Trophoblast cell (in vitro differentiated cells and primary cell): ENCODE results near the gene CD244.

Experiments used
- DNase-seq, 2 donors: peaks; one replicate each; pipeline ENCODE4 v3.0.0-alpha.2; 2016
- H2AFZ ChIP-seq: 2 replicates; pipeline ENCODE4 v1.6.1; 2013; ENCODE audit warnings: low read length, moderate library complexity, mild to moderate bottlenecking; ENCODE audit not compliant: insufficient read depth, poor library complexity
- H2AK5ac ChIP-seq: 2 replicates; pipeline ENCODE4 v1.6.1; 2013; ENCODE audit warnings: mild to moderate bottlenecking, low read length
- H2BK120ac ChIP-seq: 2 replicates; pipeline ENCODE4 v1.6.1; 2013; ENCODE audit warnings: low read length, mild to moderate bottlenecking, moderate library complexity; ENCODE audit not compliant: insufficient read depth, poor library complexity
- H2BK12ac ChIP-seq: 2 replicates; pipeline ENCODE4 v1.6.1; 2013; ENCODE audit warnings: mild to moderate bottlenecking, low read length, moderate library complexity
- H2BK5ac ChIP-seq: 2 replicates; pipeline ENCODE4 v1.6.1; 2013; ENCODE audit warnings: low read length, low read depth, moderate library complexity, mild to moderate bottlenecking; ENCODE audit not compliant: poor library complexity
- H3K14ac ChIP-seq: 2 replicates; pipeline ENCODE4 v1.6.1; 2013; ENCODE audit warnings: mild to moderate bottlenecking, low read length
- H3K18ac ChIP-seq: 2 replicates; pipeline ENCODE4 v1.6.1; 2013; ENCODE audit warnings: mild to moderate bottlenecking, low read length
- H3K23ac ChIP-seq: 2 replicates; pipeline ENCODE4 v1.6.1; 2013; ENCODE audit warnings: low read length
- H3K27ac ChIP-seq: 2 replicates; pipeline ENCODE4 v1.5.1; 2013; ENCODE audit warnings: low read depth, mild to moderate bottlenecking, inconsistent platforms, low read length, moderate library complexity
- H3K27me3 ChIP-seq: 2 replicates; pipeline ENCODE4 v1.6.1; 2013; ENCODE audit warnings: inconsistent platforms, mild to moderate bottlenecking, low read length, moderate library complexity; ENCODE audit not compliant: insufficient read depth
- H3K36me3 ChIP-seq, 2 experiments: 1 replicate in 1 of 2; 2 replicates in 1 of 2; pipeline ENCODE4 v1.6.1; 2013; ENCODE audit warnings: low read length in 2 of 2, mild to moderate bottlenecking in 2 of 2, moderate library complexity in 1 of 2; ENCODE audit not compliant: insufficient read depth in 2 of 2, control insufficient read depth in 1 of 2
- H3K4ac ChIP-seq: 2 replicates; pipeline ENCODE4 v1.6.1; 2013; ENCODE audit warnings: low read depth, mild to moderate bottlenecking, low read length, moderate library complexity
- H3K4me1 ChIP-seq, 2 experiments: 1 replicate in 1 of 2; 2 replicates in 1 of 2; pipeline ENCODE4 v1.6.1; 2013; ENCODE audit warnings: low read length in 2 of 2, mild to moderate bottlenecking in 2 of 2, moderate library complexity in 1 of 2; ENCODE audit not compliant: insufficient read depth in 2 of 2, control insufficient read depth in 1 of 2
- H3K4me2 ChIP-seq: 2 replicates; pipeline ENCODE4 v1.6.1; 2013; ENCODE audit warnings: inconsistent platforms, mild to moderate bottlenecking, low read length, moderate library complexity
- H3K4me3 ChIP-seq: 2 replicates; pipeline ENCODE4 v1.5.1; 2013; ENCODE audit warnings: mild to moderate bottlenecking, low read depth, low read length, inconsistent platforms
- H3K79me1 ChIP-seq: one replicate; pipeline ENCODE4 v1.6.1; 2013; ENCODE audit warnings: low read length
- H3K79me2 ChIP-seq: 2 replicates; pipeline ENCODE4 v1.6.1; 2013; ENCODE audit warnings: low read length, mild to moderate bottlenecking; ENCODE audit not compliant: control insufficient read depth, insufficient read depth, poor library complexity
- H3K9ac ChIP-seq: 2 replicates; pipeline ENCODE4 v1.6.1; 2013; ENCODE audit warnings: mild to moderate bottlenecking, low read length
- H3K9me3 ChIP-seq: 2 replicates; pipeline ENCODE4 v1.6.1; 2013; ENCODE audit warnings: low read depth, mild to moderate bottlenecking, control low read depth, inconsistent platforms, low read length; ENCODE audit not compliant: insufficient read depth
- H4K12ac ChIP-seq: 2 replicates; pipeline ENCODE4 v1.6.1; 2013; ENCODE audit warnings: low read depth, mild to moderate bottlenecking, low read length, moderate library complexity
- H4K8ac ChIP-seq: 2 replicates; pipeline ENCODE4 v1.6.1; 2013; ENCODE audit warnings: low read depth, mild to moderate bottlenecking, low read length, moderate library complexity
- H4K91ac ChIP-seq: one replicate; pipeline ENCODE4 v1.6.1; 2013; ENCODE audit warnings: low read depth, mild to moderate bottlenecking, low read length, moderate library complexity
- WGBS: extraction: QIAGEN DNeasy Blood & Tissue Kit; methylation state at CpG from one replicate; pipeline ENCODE4 v1.1.7; 2013; ENCODE audit warnings: missing lambda C conversion rate; ENCODE audit not compliant: insufficient read length, insufficient coverage; ENCODE audit errors: extremely low coverage; 5-methylcytosine and 5-hydroxymethylcytosine counted together

Gene CD244

GRCh38 chr1:160858097-160858496, 4.6 kb downstream of the CD244 start:
- Histone ChIP-seq H3K36me3 (no peaks in the 10 kb centered on the region), H3K27me3 (no peaks in the 10 kb centered on the region), H2BK120ac (no peak overlapping the region), H3K27ac (no peak overlapping the region), H3K23ac (no peak overlapping the region), H3K79me1 (no peaks in the 10 kb centered on the region), H3K9ac (no peak overlapping the region), H3K4me3 (no peak overlapping the region), H4K91ac (no peak overlapping the region), H2AFZ (no peak overlapping the region), H2BK12ac (no peak overlapping the region), H3K18ac (no peak overlapping the region), H3K14ac (no peak overlapping the region), H3K9me3 (peaks cover 3% of the 10 kb centered on the region), H3K4me1 (no peaks in the 10 kb centered on the region), H3K4ac (no peak overlapping the region), H3K79me2 (no peaks in the 10 kb centered on the region), H4K12ac (no peak overlapping the region), H4K8ac (no peak overlapping the region), H3K4me2 (no peak overlapping the region), H2BK5ac (no peak overlapping the region), H2AK5ac (no peak overlapping the region)
- DNase-seq: no peak
- WGBS: no CpG with 5 or more reads among the region's 4 CpGs

- no peak overlapping the region for H2AK5ac ChIP-seq
- no peak overlapping the region for H3K9ac ChIP-seq
- no peak overlapping the region for H3K14ac ChIP-seq
- H4K91ac ChIP-seq: no peak overlapping the region
- no peaks in the 10 kb centered on the region for H3K27me3 ChIP-seq
- H3K4me3 ChIP-seq: peak overlapping the region; percentile 34
- DNase-seq: no peak
- H2BK5ac ChIP-seq: no peak overlapping the region
- no peak overlapping the region for H3K4me2 ChIP-seq
- no peaks in the 10 kb centered on the region for H3K36me3 ChIP-seq
- no peak overlapping the region for H3K27ac ChIP-seq
- no peak overlapping the region for H2AFZ ChIP-seq
- no peak overlapping the region for H4K12ac ChIP-seq
- WGBS: no CpG with 5 or more reads among the region's 9 CpGs
- no peaks in the 10 kb centered on the region for H3K79me2 ChIP-seq
- H2BK12ac ChIP-seq: no peak overlapping the region
- no peak overlapping the region for H4K8ac ChIP-seq
- no peaks in the 10 kb centered on the region for H3K4me1 ChIP-seq
- no peaks in the 10 kb centered on the region for H3K79me1 ChIP-seq
- peaks cover 3% of the 10 kb centered on the region for H3K9me3 ChIP-seq
- no peak overlapping the region for H3K23ac ChIP-seq
- no peak overlapping the region for H2BK120ac ChIP-seq
- no peak overlapping the region for H3K4ac ChIP-seq
- H3K18ac ChIP-seq: no peak overlapping the region
Observed at GRCh38 chr1:160855181-160855981, 7.3 kb downstream of the CD244 start.

GRCh38 chr1:160853754-160854153, 8.9 kb downstream of the CD244 start:
- Histone ChIP-seq H3K27me3 (no peaks in the 10 kb centered on the region), H3K14ac (no peak overlapping the region), H2BK12ac (no peak overlapping the region), H3K4me2 (no peak overlapping the region), H2BK5ac (no peak overlapping the region), H2AK5ac (no peak overlapping the region), H4K8ac (no peak overlapping the region), H3K4me1 (no peaks in the 10 kb centered on the region), H3K79me2 (no peaks in the 10 kb centered on the region), H3K23ac (no peak overlapping the region), H3K9me3 (peaks cover 3% of the 10 kb centered on the region), H2BK120ac (no peak overlapping the region), H3K27ac (no peak overlapping the region), H3K4ac (no peak overlapping the region), H3K4me3 (no peak overlapping the region), H3K36me3 (no peaks in the 10 kb centered on the region), H3K79me1 (no peaks in the 10 kb centered on the region), H3K18ac (no peak overlapping the region), H2AFZ (no peak overlapping the region), H4K12ac (no peak overlapping the region), H4K91ac (no peak overlapping the region), H3K9ac (no peak overlapping the region)
- WGBS: no CpG with 5 or more reads among the region's 2 CpGs
- no peak for DNase-seq

GRCh38 chr1:160853014-160853413, 9.7 kb downstream of the CD244 start:
- Histone ChIP-seq H2BK120ac (no peak overlapping the region), H3K79me2 (no peaks in the 10 kb centered on the region), H3K36me3 (no peaks in the 10 kb centered on the region), H2BK5ac (no peak overlapping the region), H2AK5ac (no peak overlapping the region), H3K4me2 (no peak overlapping the region), H2AFZ (no peak overlapping the region), H3K4ac (no peak overlapping the region), H3K9me3 (peaks cover 3% of the 10 kb centered on the region), H3K79me1 (no peaks in the 10 kb centered on the region), H3K14ac (no peak overlapping the region), H3K27me3 (no peaks in the 10 kb centered on the region), H2BK12ac (no peak overlapping the region), H3K18ac (no peak overlapping the region), H3K4me3 (no peak overlapping the region), H3K23ac (no peak overlapping the region), H3K27ac (no peak overlapping the region), H3K4me1 (no peaks in the 10 kb centered on the region), H4K91ac (no peak overlapping the region), H3K9ac (no peak overlapping the region), H4K12ac (no peak overlapping the region), H4K8ac (no peak overlapping the region)
- DNase-seq: no peak
- WGBS: no CpG with 5 or more reads among the region's 3 CpGs
